ENCODE results near the gene ATP6V0A4.
"Not testable (repeated sequence)": the region's sequence is repeated elsewhere in the genome, so short reads cannot be mapped to it uniquely, and the experiment has no call there.

Gene ATP6V0A4

DNA sequence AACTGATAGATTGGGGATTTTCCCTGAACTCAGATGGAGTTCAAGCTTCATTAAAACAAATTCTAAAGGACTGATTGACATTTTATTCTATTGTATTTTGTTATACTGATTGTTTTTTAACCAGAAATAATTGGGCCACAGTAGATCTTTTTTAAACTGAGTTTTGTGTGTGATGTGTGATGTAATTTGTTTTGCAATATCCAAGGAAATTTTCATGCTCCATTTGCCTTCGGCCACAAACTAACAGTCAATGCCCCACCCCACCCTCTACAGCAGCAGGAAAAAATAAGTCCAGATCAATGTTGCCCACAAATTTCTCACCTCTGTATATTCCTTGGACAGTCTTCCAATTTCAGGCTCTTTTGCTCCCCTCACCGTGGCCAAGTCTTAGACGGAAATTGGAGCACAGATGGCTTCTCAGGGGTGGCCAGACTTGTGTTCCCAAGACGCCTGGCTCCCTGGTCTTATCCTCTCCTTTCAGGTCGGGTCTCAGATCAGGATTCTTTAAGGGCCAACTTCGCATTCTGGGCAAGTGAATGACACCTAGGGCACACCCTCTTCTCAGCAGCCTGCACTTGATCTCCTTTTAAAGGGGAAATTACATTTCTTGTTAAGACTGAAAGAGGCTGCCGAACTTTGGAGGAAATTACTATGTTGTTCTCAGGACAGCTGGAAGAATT lies 97.0 kb downstream of the ATP6V0A4 start, which contains the start of gene SVOPL:
Gene SVOPL (minus strand): TSS at position 506 of the 680 bp plus-strand sequence. CDS start 22,317 bp downstream, outside the sequence.
- no peak for DNase-seq (ENCODE audit: low read depth in 2 of 2)

GRCh38 chr7:138699661-138700060 lies 98.3 kb downstream of the ATP6V0A4 start:
- no peak for DNase-seq (ENCODE audit: low read depth in 2 of 2)

DNA sequence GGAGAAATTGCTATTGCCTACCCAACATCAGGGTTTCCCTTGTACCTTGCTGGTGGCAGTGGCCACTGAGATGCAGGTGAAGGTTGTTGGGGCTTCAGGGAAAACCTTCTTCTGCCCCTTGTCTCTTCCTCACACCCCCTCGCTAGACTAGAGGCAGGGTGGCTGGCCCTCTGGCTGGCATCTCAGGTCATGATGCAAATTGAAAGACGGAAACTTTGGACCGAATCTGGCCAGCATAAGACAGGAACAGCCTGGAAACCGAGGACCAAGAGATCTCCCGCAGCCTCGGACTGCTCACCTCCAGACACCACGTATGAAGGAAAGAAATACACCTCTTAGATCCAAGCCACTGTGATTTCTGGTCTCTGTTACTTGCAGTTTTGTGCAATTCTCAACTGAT lies 99.7 kb downstream of the ATP6V0A4 start:
- no peak for DNase-seq (ENCODE audit: low read depth in 2 of 2)

DNA sequence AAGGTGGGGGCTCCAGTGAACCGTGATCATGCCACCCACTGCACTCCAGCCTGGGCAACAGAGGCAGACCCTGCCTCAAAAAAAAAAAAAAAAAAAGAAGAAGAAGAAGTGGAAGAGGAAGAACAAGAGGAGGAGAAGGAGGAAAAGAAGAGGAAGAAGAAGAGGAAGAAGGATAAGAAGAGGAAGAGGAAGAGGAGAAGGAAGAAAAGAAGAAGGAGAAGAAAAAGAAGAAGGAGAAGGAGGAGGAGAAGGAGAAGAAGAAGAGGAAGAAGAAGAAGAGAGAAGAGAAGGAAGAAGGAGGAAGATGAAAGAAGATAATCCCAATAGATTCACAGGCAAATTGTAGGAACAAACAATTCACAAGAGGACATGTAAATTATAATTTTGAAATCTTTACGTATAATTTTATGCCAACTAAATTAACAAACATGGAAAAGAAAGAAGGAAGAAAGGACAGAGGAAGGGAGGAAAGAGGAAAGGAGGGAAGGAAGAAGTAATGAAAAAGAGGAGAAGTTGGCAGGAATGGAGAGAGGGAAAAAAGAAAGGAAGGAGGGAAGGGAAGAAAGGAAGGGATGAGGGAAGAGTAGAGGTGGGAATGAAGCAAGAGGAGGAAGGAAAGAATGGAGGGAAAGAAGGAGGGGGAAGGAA lies 100.3 kb downstream of the ATP6V0A4 start:
- no peak for DNase-seq (ENCODE audit: low read depth in 2 of 2)

GRCh38 chr7:138695776-138696175 lies 102.2 kb downstream of the ATP6V0A4 start:
- not testable (repeated sequence) for DNase-seq (ENCODE audit: low read depth in 2 of 2)

DNA sequence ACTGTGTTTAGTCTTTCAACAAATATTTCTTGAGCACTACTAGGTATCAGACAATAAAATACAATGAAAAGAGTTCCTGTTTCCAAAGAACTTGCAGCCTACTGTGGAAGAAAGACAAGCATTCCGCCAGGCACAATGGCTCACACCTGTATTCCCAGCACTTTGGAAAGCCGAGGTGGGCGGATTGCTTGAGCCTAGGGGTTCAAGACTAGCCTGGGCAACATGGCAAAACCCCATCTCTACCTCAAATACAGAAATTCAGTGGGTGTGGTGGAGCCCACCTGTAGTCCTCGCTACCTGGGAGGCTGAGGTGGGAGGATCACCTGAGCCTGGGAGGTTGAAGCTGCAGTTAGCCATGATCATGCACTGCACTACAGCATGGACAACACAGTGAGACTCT lies 102.9 kb downstream of the ATP6V0A4 start:
- no peak for DNase-seq (ENCODE audit: low read depth in 2 of 2)

DNA sequence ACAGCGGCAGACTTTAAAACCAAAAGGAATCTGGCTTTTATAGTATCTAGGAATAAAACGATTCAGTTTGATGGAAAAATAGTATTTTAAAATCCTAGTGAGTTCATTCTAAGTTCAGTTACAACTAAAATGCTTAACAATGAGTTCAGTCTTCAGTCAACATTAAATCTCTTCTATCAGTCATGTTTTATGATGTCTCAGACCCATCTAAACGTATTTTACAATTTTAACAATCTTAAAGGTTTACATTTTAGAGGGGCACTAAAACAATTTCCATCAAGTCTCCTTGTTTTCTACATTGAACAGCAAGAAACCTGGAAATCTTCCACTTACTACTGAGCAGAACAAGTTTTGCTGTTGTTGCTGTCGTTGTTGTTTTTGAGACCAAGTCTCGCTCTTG lies 106.8 kb downstream of the ATP6V0A4 start:
- no peak for DNase-seq (ENCODE audit: low read depth in 2 of 2)

- DNase-seq (ENCODE audit: low read depth in 2 of 2), result no peak
Measured at GRCh38 chr7:138690495-138690894, 107.5 kb downstream of the ATP6V0A4 start.

GRCh38 chr7:138688037-138688436 lies 110.0 kb downstream of the ATP6V0A4 start:
- DNase-seq (ENCODE audit: low read depth in 2 of 2), result not testable (repeated sequence)

- no peak for DNase-seq (ENCODE audit: low read depth in 2 of 2)
Measured at GRCh38 chr7:138684340-138684739, 113.7 kb downstream of the ATP6V0A4 start.

DNA sequence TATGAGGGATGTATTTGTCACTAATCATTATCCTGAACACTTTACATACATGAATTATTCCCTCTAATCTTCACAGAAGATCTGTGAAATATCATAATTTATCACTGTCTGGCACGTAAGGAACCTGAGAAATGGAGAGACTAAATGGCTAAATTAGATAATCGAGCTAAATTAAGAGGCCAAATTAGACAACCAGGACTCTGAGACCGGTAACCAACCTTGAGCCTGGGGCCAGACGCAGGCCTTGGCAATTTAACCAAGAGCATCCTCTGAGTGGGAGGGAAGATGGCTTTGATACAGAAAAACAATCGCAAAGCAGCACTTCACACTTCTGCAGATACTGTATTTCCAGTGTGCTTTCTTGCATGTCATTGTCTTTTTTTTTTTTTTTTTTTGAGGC lies 118.2 kb downstream of the ATP6V0A4 start:
- no peak for DNase-seq (ENCODE audit: low read depth in 2 of 2)

DNA sequence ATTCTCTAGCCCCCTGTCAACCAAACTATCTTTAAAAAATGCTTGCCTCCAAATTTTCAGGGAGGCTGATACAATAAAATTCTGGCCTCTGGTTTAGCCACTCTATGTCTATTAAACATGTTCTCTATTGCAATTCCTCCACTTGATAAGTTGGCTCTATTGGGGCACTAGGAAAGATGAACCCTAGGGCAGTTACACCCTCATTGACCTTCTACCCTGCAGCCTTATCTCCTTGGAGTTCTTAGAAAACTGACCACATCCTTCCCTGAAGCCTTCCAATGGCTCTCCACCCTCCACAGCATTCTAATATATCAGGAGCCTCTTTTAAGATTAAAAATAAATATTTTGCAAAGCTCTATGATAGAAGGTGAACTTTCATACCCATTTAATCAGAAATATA lies 127.4 kb downstream of the ATP6V0A4 start:
- no peak for DNase-seq (ENCODE audit: low read depth in 2 of 2)

GRCh38 chr7:138669364-138669763 lies 128.6 kb downstream of the ATP6V0A4 start:
- DNase-seq (ENCODE audit: low read depth in 2 of 2), result no peak

GRCh38 chr7:138668946-138669345 lies 129.1 kb downstream of the ATP6V0A4 start:
- DNase-seq (ENCODE audit: low read depth in 2 of 2), result no peak

DNA sequence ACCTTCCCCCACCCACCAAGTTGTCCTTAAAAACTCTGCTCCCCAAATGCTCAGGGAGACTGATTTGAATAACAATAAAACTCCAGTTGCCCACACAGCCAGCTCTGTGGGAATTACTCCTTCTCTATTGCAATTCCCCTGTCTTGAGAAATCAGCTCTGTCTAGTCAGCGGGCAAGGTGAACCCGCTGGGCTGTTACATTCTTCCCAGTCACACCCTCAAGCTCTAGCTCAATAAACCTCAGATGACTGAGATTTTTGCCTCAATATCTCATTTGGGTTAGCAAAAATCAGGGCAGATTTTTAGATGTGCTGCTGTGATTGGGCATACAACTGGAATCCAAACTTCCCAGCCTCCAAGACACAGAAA lies 129.8 kb downstream of the ATP6V0A4 start:
- no peak for DNase-seq (ENCODE audit: low read depth in 2 of 2)

DNA sequence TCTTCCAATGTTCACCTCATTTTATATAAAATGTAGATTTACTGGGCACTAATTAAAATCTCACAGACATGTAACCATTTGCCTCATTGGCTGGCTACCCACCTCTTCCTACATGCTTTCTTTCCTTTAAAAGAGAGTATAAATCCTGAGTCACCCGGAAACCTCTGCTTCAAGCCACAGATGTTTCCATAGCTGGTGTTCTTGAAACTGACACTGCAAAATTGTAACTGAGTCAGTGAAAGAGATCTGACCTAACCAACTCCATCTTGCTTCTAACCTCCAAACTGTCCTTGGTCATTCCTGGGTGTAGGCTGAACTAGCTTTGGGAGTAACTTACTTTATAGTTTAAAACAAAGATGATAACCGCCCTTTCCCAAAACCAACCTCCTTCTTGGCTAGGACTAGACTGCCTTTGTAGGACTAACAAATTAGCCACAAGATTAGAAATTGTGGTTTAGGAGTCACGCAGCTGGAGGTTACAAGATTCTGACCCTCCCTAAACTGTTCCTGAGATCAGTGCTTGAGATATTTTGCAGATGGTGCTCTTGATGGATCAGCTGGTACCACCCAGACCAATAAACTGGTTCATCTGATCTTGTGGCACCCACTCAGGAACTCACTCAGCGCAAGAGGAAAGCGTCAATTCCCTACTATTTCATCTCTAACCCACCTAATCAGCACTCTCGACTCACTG lies 130.3 kb downstream of the ATP6V0A4 start:
- no peak for DNase-seq (ENCODE audit: low read depth in 2 of 2)

GRCh38 chr7:138666385-138666784 lies 131.6 kb downstream of the ATP6V0A4 start:
- no peak for DNase-seq (ENCODE audit: low read depth in 2 of 2)

- no peak for DNase-seq (ENCODE audit: low read depth in 2 of 2)
Measured at GRCh38 chr7:138665669-138666140, 132.3 kb downstream of the ATP6V0A4 start.

DNA sequence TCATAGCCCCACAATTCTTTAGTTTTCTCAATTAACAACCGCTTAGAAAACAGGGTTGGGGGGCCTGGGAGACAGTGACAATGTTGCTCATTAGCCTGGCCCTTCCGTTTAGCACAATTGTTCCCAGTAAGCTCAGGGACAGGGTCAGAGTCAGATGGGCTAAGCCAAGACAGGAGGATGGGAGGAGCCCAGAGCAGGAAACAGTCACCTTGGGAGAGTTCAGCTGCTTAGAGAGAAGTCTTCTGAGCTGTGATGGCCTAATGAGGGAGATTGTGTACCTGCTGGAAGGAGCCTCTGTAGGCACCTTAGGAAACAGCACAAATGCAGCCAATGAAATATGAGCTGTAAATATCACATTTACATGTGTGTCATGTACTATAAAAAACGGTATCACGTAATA lies 132.7 kb downstream of the ATP6V0A4 start:
- DNase-seq (ENCODE audit: low read depth in 2 of 2), result no peak

DNA sequence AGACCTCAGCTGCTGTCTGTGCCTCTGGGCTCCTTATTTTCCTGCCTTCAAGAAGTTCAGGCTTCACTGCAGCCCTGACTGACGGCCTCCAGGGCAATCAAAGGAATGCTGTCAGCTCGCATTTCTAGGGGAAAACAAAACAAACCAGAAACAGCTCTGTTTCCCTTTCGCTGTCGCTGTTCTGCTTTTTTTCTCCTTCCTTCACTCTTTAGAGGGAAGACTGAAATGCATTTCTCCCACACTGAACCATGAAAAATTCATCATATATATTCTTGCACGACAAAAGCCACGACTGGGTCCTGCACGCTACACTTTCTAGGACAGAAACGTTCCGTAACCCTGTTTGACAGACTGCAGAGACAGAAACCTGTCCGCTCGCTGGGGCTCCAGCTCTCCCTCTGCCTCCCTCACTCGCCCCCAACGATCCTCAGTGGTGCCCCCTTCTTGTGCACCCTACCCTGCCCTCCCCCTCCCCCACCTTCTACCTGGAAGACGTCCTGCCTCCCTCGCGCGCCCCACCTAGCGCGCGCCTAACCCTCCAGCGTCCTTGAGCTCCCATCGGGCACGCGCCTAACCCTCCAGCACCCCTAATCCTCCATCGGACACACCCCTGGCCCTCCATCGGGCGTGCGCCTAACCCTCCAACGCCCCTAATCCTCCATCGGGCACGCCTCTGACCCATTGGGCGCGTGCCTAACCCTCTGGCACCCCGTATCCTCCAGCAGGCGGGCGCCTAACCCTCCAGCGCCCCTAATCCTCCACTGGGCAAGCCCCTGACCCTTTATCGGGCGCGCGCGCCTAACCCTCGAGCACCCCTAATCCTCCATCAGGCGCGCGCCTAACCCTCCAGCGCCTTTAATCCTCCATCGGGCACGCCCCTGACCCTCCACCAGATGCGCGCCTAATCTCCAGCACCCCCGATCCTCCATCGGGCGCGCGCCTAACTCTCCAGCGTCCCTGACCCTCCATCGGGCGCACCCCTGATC lies 134.0 kb downstream of the ATP6V0A4 start:
- DNase-seq (ENCODE audit: low read depth in 2 of 2), result no peak

GRCh38 chr7:138662991-138663320 lies 135.0 kb downstream of the ATP6V0A4 start:
- no peak for DNase-seq (ENCODE audit: low read depth in 2 of 2)

Data from fibroblast of skin of left biceps (primary cell).